VCaP (cell line): ENCODE results near the gene PIGU.

Experiments
- H3K27ac ChIP-seq: fragments of 450-650 bp; 2 replicates; pipeline ENCODE4 v1.5.1; 2017
- TF ChIP-seq, protein P1 (sequence below): fragments of 450-650 bp; conservative IDR thresholded peaks from 2 replicates; pipeline ENCODE4 v1.5.1; 2017; ENCODE audit warnings: mild to moderate bottlenecking, moderate library complexity

The PIGU gene

DNA sequence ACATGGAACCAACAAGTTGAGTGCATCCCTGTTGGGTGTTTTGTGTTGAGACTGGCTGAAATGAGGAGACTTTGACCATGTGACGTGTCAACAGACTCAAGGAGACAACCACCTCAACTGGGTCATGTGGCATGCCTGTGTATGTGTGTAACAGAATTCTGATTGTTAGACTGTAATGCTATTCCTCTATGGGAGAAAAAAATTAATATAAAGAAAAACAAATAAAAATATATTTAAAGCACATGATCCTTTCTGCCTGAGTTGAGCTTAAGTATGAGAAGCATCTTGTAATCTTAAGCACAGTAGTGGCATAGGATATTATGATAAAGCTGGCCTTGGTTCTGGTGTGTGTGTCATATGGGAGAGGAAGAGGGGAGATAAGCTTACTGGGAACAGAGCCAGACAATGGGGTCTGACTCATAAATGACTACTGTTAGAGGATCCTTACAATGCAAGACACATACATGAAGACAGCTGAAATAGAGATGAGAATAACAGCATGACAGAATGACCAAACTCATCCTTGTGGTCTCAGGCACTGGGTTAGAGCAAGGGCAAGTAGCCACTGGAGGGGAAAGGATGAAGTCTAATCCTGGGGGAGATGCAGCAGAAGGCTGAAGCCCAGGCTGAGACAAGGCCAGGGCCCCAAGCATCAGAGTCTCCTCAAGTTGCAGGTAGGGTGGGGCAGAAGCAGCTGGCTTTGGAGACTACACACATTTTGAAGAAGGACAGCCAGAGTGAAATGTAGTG, 36.5 kb upstream of the PIGU start:
- no peak overlapping the region for H3K27ac ChIP-seq
- TF ChIP-seq, protein P1, sequence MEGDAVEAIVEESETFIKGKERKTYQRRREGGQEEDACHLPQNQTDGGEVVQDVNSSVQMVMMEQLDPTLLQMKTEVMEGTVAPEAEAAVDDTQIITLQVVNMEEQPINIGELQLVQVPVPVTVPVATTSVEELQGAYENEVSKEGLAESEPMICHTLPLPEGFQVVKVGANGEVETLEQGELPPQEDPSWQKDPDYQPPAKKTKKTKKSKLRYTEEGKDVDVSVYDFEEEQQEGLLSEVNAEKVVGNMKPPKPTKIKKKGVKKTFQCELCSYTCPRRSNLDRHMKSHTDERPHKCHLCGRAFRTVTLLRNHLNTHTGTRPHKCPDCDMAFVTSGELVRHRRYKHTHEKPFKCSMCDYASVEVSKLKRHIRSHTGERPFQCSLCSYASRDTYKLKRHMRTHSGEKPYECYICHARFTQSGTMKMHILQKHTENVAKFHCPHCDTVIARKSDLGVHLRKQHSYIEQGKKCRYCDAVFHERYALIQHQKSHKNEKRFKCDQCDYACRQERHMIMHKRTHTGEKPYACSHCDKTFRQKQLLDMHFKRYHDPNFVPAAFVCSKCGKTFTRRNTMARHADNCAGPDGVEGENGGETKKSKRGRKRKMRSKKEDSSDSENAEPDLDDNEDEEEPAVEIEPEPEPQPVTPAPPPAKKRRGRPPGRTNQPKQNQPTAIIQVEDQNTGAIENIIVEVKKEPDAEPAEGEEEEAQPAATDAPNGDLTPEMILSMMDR = no peak

GRCh38 chr20:34712525-34713192, 35.8 kb upstream of the PIGU start:
- TF ChIP-seq, protein P1 = no peak
- no peak overlapping the region for H3K27ac ChIP-seq

GRCh38 chr20:34711813-34712430, 35.0 kb upstream of the PIGU start:
- TF ChIP-seq, protein P1 = no peak
- no peak overlapping the region for H3K27ac ChIP-seq

DNA sequence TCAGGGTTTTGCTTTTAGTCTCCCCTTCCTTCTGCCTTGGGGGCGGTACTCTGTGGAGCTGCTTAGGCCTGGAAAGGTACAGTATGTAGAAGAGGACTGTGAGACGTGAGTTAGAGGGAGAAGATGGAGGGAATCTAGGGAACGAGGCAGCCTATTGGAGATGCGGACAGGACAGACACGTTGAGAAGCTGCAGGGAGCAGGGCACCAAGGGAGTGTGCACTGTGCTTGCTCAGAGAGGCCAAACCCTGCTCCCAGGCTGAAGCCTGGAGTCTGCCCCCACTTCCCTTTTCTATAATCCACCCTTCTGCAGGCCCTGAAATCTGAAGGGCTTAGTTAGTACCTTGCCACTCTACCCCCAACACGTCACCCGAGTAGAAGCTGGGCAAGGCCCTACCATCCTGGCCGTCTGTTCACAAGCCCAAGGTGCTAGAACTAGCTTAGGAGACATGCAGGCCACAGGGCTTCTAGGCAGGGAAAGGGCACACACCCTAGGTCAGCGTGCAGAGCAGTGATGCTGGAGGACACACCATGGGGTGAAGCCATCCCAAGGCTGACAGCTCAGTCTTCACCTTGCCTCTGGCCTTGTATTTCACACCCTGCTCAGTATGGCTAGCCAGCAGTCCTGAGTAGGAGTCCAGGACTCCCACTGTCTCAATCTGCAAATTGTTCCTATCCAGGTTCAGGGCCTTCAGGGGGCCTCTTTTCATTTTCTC, 34.1 kb upstream of the PIGU start:
- TF ChIP-seq, protein P1 = no peak
- peak overlapping the region; percentile 92 for H3K27ac ChIP-seq

- TF ChIP-seq, protein P1 = no peak
- peak overlapping the region; percentile 92 for H3K27ac ChIP-seq
These were observed 33.6 kb upstream of the PIGU start for GRCh38 chr20:34710568-34710839.

GRCh38 chr20:34709831-34710567, 33.1 kb upstream of the PIGU start:
- peak overlapping the region; percentile 92 for H3K27ac ChIP-seq
- TF ChIP-seq, protein P1 = peak; percentile 81
